GM12892 (cell line): Measurements from ENCODE around the gene GULP1.

ENCODE experiments used
- POLR2A ChIP-seq: IDR thresholded peaks from 2 replicates; pipeline ENCODE4 v1.6.1; 2011; ENCODE audit warnings: low read depth, low read length, control low read depth
- POLR2AphosphoS5 ChIP-seq: IDR thresholded peaks from 2 replicates; pipeline ENCODE4 v1.6.1; 2011; ENCODE audit warnings: low read depth, low read length, control low read depth

DNA sequence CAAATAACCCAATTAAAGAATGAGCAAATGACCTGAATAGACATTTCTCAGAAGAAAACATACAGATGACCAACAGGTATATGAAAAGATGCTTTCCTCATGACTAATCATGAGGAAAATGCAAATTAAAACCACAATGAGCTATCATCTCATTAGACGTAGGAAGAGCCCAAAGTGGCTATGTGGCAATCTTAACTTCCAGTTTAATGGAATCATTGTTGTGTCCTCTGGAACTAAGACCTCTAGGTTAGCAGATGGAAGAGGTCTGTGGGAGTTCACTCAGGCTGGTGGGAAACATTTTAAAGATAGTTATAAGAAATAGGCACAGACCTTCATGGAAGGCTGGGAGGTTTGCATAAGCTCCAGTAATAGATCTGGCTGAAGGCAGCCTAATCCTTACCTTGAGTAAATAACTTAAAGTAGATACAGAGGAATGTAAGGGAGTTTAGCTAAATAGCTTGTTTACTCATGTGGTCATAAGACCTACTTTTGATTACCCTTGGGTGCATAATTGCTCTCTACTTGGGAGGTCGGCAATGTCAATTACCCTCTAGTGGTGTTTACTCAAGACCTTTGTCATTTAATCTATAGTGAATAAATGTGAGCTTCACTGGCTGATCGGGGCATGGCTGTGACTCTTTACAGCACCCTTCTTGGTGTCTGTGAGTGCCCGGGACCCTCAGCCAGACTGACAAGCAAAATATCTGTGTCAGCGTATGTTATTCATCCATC, 119.0 kb downstream of the GULP1 start:
- TF ChIP-seq POLR2A: no peak
- no peak for TF ChIP-seq POLR2AphosphoS5
